Measurements from ENCODE around the gene GMPS.
"Not testable (repeated sequence)": the region's sequence is repeated elsewhere in the genome, so short reads cannot be mapped to it uniquely, and the experiment has no call there.

GMPS gene

GRCh38 chr3:155938409-155938808, 68.0 kb downstream of the GMPS start:
- in situ Hi-C loops (cut with MboI; ENCODE audit: low sequenced_read_pairs): no loop called here

- in situ Hi-C loops (cut with MboI; ENCODE audit: low sequenced_read_pairs): no loop called here
These were observed 70.9 kb downstream of the GMPS start for GRCh38 chr3:155941354-155941753.

GRCh38 chr3:155944081-155944480, 73.6 kb downstream of the GMPS start:
- in situ Hi-C loops (cut with MboI; ENCODE audit: low sequenced_read_pairs): no loop called here

GRCh38 chr3:155946178-155946577, 75.7 kb downstream of the GMPS start:
- in situ Hi-C loops (cut with MboI; ENCODE audit: low sequenced_read_pairs): no loop called here

GRCh38 chr3:155948476-155948875, 78.0 kb downstream of the GMPS start:
- in situ Hi-C loops (cut with MboI; ENCODE audit: low sequenced_read_pairs): no loop called here

GRCh38 chr3:155949453-155950217, 79.2 kb downstream of the GMPS start:
- in situ Hi-C loops (cut with MboI; ENCODE audit: low sequenced_read_pairs): no loop called here

GRCh38 chr3:155956508-155957411, 86.3 kb downstream of the GMPS start:
- in situ Hi-C loops (cut with MboI; ENCODE audit: low sequenced_read_pairs): no loop called here

GRCh38 chr3:155957412-155957880, 87.0 kb downstream of the GMPS start:
- in situ Hi-C loops (cut with MboI; ENCODE audit: low sequenced_read_pairs): no loop called here

GRCh38 chr3:155958676-155959075, 88.2 kb downstream of the GMPS start:
- in situ Hi-C loops (cut with MboI; ENCODE audit: low sequenced_read_pairs): no loop called here

GRCh38 chr3:155960060-155960459, 89.6 kb downstream of the GMPS start:
- in situ Hi-C loops (cut with MboI; ENCODE audit: low sequenced_read_pairs): no loop called here

- in situ Hi-C loops (cut with MboI; ENCODE audit: low sequenced_read_pairs): not testable (repeated sequence)
These were observed 90.6 kb downstream of the GMPS start for GRCh38 chr3:155961044-155961443.

- in situ Hi-C loops (cut with MboI; ENCODE audit: low sequenced_read_pairs): no loop called here
These were observed 93.1 kb downstream of the GMPS start for GRCh38 chr3:155963570-155963969.

- in situ Hi-C loops (cut with MboI; ENCODE audit: low sequenced_read_pairs): no loop called here
These were observed 99.9 kb downstream of the GMPS start for GRCh38 chr3:155970398-155970797.

GRCh38 chr3:155972885-155973584, 102.6 kb downstream of the GMPS start:
- in situ Hi-C loops (cut with MboI; ENCODE audit: low sequenced_read_pairs): no loop called here

GRCh38 chr3:155978324-155978723, 107.9 kb downstream of the GMPS start:
- in situ Hi-C loops (cut with MboI; ENCODE audit: low sequenced_read_pairs): no loop called here

GRCh38 chr3:155979746-155980145, 109.3 kb downstream of the GMPS start:
- in situ Hi-C loops (cut with MboI; ENCODE audit: low sequenced_read_pairs): no loop called here

- in situ Hi-C loops (cut with MboI; ENCODE audit: low sequenced_read_pairs): no loop called here
These were observed 111.2 kb downstream of the GMPS start for GRCh38 chr3:155981669-155982068.

GRCh38 chr3:155983834-155984474, 113.5 kb downstream of the GMPS start:
- in situ Hi-C loops (cut with MboI; ENCODE audit: low sequenced_read_pairs): no loop called here

GRCh38 chr3:155984791-155985417, 114.5 kb downstream of the GMPS start:
- in situ Hi-C loops (cut with MboI; ENCODE audit: low sequenced_read_pairs): no loop called here

GRCh38 chr3:155989536-155989935, 119.1 kb downstream of the GMPS start:
- in situ Hi-C loops (cut with MboI; ENCODE audit: low sequenced_read_pairs): no loop called here
